GM19025 (cell line): ENCODE data around the gene SMNDC1.
"Not testable (repeated sequence)": the region's sequence is repeated elsewhere in the genome, so short reads cannot be mapped to it uniquely, and the experiment has no call there.

Source experiments
- ATAC-seq: cut with Tn5 transposase; IDR thresholded peaks from one replicate; pipeline ENCODE4 v1.9.1; 2021; ENCODE audit warnings: mild to moderate bottlenecking, low read depth, moderate library complexity; ENCODE audit not compliant: unreplicated experiment

The SMNDC1 gene

DNA sequence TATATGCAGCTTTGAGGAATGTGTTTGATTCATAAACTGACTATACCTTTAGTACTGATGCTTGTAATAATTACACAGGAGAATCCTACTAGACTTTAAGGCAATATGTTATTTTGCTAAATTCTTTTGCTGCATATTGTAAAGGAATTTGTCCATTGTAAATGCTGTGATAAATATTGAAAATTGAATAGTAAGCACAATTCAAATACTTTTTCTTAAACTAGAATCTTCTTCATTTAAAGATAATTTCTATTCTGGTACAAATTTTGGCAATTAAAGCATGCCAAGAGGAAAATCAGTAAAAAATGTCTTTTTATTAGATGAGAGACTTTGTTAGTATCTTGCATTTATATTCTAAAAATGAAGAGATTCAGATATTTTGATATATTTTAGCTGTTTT is 45.4 kb downstream of the SMNDC1 start:
- ATAC-seq, result no peak

DNA sequence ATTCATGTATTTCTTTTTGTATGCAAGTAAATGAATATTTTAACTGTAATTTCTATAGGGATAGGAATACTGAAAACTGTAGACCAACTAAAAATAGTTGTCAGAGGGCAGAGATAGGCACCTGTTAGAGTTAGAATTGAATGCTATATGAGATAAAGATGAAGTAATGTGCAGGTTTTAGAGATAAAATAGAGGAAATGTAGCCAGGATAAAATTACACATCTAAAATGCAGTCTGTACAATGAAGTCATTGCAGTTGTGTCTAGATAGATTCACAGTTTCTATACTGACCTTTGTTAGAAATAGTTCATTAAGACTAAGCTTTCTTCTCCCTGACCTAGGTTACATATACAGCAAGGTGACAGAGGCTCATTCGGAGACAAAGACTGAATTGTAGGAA is 46.2 kb downstream of the SMNDC1 start:
- no peak for ATAC-seq

DNA sequence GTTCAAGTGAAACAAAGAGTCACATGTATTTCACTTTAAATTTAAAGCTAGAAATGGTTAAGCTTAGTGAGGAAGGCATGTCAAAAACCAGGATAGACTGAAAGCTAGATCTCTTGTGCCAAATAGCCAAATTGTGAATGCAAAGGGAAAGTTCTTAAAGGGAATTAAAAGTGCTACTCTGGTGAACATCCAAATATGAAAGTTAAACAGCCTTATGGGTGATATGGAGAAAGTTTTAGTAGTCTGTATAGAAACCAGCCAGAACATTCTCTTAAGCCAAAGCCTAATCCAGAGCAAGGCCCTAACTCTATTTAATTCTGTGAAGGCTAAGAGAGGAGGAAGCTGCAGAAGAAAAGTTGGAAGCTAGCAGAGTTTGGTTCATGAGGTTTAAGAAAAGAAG is 50.3 kb downstream of the SMNDC1 start:
- ATAC-seq, result no peak

DNA sequence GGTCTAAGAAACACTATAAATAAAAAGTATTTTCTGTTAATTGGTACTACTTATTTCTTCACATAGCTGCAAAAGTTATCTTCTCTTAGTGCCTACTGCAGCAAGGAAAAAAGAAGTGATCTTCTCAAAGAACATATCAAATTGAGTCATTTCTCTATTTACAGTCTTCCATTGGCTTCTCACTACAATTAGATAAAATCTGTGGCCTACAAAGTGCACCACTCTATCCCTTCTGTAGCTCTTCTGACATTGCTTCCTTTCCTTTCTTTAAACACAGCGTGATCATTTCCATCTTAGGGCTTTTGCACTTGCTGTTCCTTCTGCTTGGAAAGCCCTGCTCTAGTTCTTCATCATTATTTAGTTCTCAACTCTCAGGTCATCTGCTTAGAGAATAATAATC is 52.6 kb downstream of the SMNDC1 start:
- ATAC-seq, result no peak

DNA sequence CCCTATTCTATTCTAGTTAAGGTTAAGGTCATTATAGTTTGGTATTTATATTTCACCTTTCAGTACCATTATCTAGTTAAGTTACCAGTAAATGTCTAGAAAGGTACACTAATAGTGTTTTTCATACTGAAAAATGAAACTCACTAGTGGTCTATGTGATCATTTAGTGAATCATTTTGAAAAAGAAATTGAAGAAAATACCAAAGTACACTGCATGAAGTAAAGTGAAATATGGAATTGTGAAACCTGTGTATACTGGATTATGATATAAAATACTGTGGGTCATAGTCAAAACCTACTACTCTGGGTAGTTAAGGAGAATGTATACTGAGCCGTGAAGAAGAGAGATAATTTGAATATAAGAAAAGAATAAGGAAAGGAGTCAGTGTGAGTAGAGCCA is 53.3 kb downstream of the SMNDC1 start:
- peak; percentile 71 for ATAC-seq

DNA sequence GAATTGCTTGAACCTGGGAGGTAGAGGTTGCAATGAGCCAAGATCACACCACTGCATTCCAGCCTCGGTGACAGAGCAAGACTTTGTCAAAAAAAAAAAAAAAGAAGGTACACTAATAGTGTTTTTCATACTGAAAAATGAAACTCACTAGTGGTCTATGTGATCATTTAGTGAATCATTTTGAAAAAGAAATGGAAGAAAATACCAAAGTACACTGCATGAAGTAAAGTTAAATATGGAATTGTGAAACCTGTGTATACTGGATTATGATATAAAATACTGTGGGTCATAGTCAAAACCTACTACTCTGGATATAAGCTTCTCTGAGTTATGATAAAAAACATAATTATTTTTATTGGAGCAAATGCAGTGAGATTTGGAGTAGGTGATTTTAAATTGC is 55.2 kb downstream of the SMNDC1 start:
- ATAC-seq, result peak; percentile 65

DNA sequence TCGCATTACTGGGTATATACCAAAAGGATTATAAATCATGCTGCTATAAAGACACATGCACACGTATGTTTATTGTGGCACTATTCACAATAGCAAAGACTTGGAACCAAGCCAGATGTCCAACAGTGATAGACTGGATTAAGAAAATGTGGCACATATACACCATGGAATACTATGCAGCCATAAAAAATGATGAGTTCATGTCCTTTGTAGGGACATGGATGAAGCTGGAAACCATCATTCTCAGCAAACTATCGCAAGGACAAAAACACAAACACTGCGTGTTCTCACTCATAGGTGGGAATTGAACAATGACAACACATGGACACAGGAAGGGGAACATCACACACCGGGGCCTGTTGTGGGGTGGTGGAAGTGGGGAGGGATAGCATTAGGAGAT is 56.9 kb downstream of the SMNDC1 start:
- not testable (repeated sequence) for ATAC-seq

DNA sequence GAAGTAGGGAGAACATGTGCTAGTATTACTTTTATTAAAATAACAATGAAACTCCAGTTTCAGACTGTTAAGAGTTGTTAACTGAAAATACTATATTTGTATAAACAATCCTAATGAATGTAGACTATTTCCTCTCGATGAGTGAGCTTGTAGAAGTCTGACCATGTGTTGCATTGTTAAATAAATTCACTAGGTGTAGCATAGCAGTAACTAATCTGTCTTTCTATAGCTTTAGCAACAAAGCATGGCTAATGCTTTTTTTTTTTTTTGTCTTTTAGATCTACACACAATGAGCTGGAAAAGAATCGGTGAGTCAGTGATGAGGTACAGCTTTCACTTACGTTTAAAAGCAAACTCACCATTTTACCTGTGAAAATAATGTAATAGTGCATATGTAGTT is 60.2 kb downstream of the SMNDC1 start:
- no peak for ATAC-seq

DNA sequence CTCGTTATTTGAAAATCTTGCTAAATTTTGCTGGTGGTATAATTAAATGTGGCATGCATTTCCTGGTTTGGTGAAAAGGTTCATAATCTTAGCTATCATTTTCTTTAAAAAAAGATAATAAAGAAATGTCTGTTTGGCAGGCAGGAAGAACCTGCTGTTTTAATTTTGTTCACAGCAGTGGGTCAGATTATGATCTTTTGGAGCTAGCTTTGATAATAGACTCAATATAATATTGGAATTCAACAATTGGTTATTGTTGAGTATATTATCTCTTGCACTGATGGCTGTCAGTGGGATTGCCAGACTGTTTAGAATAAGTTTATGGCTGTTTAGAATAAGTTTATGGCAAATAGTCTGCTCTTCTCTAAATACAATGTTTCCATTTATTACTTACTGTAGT is 62.2 kb downstream of the SMNDC1 start:
- ATAC-seq, result no peak

DNA sequence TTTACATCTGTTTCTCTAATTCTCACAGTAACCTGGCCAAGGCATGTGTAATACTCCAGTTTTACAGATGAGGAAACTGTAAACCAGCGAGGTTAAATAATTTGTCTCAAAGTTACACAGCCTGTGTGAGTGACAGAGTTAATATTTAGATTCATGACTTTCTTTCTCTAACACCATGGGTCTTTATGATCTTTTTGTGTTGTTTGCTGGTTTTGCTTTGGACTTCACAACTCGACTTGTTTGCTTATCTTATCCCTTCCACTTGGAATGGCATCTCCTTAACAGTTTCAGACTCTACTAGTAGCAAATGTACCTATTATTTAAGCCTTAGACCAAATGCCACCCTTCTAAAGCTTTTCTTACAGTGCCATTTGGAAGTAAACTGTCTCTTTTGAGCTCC is 62.9 kb downstream of the SMNDC1 start:
- no peak for ATAC-seq

DNA sequence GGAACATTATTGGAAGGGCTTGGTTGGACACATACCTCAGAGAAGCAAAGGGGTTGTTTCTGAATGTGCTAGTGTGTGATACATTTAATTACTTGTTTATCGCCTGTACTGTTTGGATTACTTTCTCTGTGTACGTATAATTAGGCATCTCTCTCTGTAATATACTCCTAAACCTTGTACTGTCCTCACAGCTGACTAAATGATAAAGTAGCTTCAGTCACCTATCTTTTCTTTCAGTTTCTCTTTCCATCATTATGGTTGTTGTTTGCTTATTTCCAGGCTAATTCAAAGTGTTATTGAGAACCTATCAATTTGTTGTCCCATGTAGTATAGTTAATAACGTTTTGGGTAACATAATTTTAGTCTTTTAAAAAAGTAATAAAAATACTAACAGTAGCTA is 63.3 kb downstream of the SMNDC1 start:
- no peak for ATAC-seq
